Measurements from ENCODE around the gene TRAPPC14.

Gene TRAPPC14

DNA sequence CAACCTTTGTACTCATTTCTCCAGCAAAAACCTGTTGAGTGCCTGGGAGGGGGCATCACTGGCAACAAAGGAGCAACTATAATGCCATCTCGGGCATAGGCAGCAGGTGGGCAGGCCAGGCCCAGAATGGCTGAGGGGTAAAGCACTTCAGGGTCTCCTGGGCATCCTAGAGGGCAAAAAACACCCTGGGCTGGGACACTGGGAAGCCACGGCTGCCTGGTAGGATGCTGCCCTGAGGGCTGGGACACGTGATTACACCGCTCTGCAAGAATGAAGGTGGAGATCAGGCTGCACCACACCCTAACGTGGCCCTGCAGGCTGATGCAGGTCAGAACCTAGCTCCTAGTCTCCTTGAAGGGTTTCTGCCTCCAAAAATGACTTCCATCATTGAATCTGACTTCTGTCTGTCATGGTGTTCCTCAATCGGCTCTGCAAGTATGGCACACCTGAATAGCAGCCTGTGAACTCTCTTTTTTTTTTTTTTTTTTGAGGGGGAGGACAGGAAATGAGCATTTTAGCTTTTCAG, 4.5 kb upstream of the TRAPPC14 start:
- no peak for DNase-seq (ENCODE audit: low spot score)
- TF ChIP-seq, protein P1, sequence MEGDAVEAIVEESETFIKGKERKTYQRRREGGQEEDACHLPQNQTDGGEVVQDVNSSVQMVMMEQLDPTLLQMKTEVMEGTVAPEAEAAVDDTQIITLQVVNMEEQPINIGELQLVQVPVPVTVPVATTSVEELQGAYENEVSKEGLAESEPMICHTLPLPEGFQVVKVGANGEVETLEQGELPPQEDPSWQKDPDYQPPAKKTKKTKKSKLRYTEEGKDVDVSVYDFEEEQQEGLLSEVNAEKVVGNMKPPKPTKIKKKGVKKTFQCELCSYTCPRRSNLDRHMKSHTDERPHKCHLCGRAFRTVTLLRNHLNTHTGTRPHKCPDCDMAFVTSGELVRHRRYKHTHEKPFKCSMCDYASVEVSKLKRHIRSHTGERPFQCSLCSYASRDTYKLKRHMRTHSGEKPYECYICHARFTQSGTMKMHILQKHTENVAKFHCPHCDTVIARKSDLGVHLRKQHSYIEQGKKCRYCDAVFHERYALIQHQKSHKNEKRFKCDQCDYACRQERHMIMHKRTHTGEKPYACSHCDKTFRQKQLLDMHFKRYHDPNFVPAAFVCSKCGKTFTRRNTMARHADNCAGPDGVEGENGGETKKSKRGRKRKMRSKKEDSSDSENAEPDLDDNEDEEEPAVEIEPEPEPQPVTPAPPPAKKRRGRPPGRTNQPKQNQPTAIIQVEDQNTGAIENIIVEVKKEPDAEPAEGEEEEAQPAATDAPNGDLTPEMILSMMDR (IDR thresholded peaks at IDR 0.05; ENCODE audit: extremely low read depth, insufficient read depth, missing control alignments): no peak
- in situ Hi-C loops (cut with MboI; ENCODE audit: low pct_unique_long_range_greater_than_20kb, low sequenced_read_pairs, unreplicated experiment): no loop called here

DNA sequence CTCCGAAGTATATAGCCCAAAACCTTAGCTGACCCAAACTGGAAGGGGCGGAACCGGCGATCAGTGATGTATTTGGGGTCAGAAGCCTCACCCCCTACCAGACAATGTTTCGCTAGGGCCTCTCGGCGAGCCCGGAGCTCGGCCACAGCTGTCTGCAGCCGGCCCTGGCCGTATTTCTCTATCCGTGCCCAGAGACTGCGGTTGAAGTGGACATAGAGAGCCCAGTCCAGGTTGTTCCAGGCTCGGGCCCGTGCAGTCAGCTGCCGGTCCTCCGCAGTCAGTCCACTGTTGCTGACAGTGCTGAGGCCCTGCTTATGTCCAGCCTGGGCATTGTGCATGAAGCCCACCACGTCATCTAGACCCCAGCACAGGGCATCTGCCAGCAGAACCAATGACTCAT, 1.5 kb upstream of the TRAPPC14 start:
- no peak for DNase-seq (ENCODE audit: low spot score)
- TF ChIP-seq, protein P1 (IDR thresholded peaks at IDR 0.05; ENCODE audit: extremely low read depth, insufficient read depth, missing control alignments): no peak
- in situ Hi-C loops (cut with MboI; ENCODE audit: low pct_unique_long_range_greater_than_20kb, low sequenced_read_pairs, unreplicated experiment): no loop called here

- no peak for DNase-seq (ENCODE audit: low spot score)
- in situ Hi-C loops (cut with MboI; ENCODE audit: low pct_unique_long_range_greater_than_20kb, low sequenced_read_pairs, unreplicated experiment): no loop called here
- TF ChIP-seq, protein P1 (IDR thresholded peaks at IDR 0.05; ENCODE audit: extremely low read depth, insufficient read depth, missing control alignments): no peak
These were observed 638 bp upstream of the TRAPPC14 start for GRCh38 chr7:100159099-100159623.

DNA sequence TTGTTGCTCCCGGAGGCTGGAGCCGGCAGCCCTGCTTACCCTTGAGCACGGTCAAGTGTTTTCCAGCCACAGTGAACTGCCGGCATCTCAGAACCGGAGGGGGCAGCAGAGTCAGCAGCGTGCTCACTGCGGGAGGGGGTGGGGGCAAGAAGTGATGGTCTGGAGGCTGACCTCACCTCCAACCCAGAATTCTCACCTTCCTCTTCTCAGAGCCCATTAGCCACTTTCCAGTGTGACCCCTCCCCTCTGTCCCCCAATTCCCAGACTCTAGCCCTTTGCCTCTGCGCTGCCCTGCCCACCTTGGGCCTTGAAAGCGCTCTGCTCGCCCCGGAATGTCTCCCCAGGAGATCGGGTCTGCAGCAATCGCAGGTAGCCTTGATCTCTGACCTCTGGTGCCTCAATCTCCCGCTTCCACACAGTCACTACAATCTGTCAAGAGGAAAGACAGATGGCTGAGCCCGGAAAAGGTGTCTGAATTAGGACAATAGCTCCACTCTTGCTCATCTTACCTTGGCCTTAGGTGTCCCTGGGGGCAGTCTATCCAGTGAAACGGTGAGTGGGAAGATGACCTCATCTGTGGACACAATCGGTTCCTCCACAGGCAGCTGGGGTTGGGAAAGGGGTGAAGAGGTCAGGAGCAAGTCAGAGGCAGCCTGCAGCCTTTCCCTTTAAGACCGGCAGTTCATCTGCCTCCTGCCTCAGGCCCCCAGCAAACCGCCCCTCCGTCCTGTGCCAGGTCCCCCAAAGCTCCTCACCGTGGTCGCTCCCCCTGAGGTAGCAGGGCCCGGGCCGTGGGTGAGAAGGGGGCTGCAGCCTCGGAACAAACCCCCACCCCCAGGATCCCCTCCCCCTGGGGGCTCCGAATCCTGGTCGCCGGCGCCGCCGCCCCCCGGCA, 942 bp downstream of the TRAPPC14 start:
- in situ Hi-C loops (cut with MboI; ENCODE audit: low pct_unique_long_range_greater_than_20kb, low sequenced_read_pairs, unreplicated experiment): no loop called here
- peak; percentile 52 for DNase-seq (ENCODE audit: low spot score)
- TF ChIP-seq, protein P1 (IDR thresholded peaks at IDR 0.05; ENCODE audit: extremely low read depth, insufficient read depth, missing control alignments): no peak

GRCh38 chr7:100157069-100157333, 1.5 kb downstream of the TRAPPC14 start:
- DNase-seq (ENCODE audit: low spot score): peak; percentile 51
- TF ChIP-seq, protein P1 (IDR thresholded peaks at IDR 0.05; ENCODE audit: extremely low read depth, insufficient read depth, missing control alignments): no peak
- in situ Hi-C loops (cut with MboI; ENCODE audit: low pct_unique_long_range_greater_than_20kb, low sequenced_read_pairs, unreplicated experiment): no loop called here

DNA sequence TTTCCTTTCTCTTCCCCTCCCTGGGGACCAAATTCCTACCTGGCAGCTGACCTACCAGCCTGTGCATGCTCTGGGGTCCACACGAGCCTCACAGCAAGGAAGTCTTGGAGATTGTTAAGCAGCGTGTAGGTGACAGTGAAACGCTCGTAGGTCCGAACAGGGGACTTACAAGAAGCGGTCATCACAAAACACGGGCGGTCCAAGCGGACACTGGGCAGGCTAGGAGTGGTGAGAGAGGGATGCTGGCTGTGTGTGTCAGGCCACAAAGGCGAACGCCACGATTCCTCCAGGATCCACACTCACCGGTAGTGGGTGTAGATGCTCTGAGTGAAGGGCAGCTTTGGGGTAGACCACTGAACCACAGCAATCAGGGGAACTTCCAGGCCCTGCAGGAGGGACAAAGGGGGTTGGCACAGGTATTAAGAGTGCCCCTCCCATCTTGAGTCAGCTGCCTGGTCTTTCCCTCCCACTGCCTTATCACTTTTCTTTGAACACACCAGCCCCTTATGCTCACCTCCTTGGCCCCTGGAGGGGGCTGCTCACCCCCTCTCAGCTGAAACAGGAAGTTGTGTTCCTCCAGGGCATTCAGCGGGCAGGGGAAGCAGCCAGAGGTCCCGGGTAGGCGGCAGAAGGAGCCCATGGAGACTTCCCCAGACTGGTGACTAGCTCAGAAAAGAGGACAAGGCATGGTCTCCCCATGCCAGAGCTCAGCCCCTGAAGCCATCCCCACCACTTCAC, 2.0 kb downstream of the TRAPPC14 start:
- no peak for DNase-seq (ENCODE audit: low spot score)
- TF ChIP-seq, protein P1 (IDR thresholded peaks at IDR 0.05; ENCODE audit: extremely low read depth, insufficient read depth, missing control alignments): no peak
- in situ Hi-C loops (cut with MboI; ENCODE audit: low pct_unique_long_range_greater_than_20kb, low sequenced_read_pairs, unreplicated experiment): no loop called here
